Neural crest cell (in vitro differentiated cells): Measurements from ENCODE around the gene PCNX4. TPM values are rescaled to one million over a fixed set of nuclear protein-coding genes. Genes with fewer than 3 reads are reported as not detected.
"Not testable (repeated sequence)": the region's sequence is repeated elsewhere in the genome, so short reads cannot be mapped to it uniquely, and the experiment has no call there.

Experiments
- DNase-seq: peaks from one replicate; pipeline ENCODE4 v3.0.0; 2021; ENCODE audit warnings: low read depth, mixed read lengths, low spot score
- H3K27ac Mint-ChIP-seq: one replicate; pipeline ENCODE4 v1.8.0; 2021; ENCODE audit warnings: mild to moderate bottlenecking, mixed read lengths; ENCODE audit not compliant: unreplicated experiment
- H3K27me3 Mint-ChIP-seq: 2 replicates; pipeline ENCODE4 v1.8.0; 2021; ENCODE audit warnings: low read depth, mild to moderate bottlenecking, mixed read lengths
- H3K36me3 Mint-ChIP-seq: 2 replicates; pipeline ENCODE4 v1.8.0; 2021; ENCODE audit warnings: low read depth, mild to moderate bottlenecking, mixed read lengths
- H3K4me1 Mint-ChIP-seq: 2 replicates; pipeline ENCODE4 v1.8.0; 2021; ENCODE audit warnings: mixed read lengths
- H3K4me3 Mint-ChIP-seq: one replicate; pipeline ENCODE4 v1.8.0; 2021; ENCODE audit warnings: mild to moderate bottlenecking, mixed read lengths
- H3K9me3 Mint-ChIP-seq: 2 replicates; pipeline ENCODE4 v1.8.0; 2021; ENCODE audit warnings: mixed read lengths
- CTCF ChIP-seq: fragments of 200-600 bp; sonication (generic); conservative IDR thresholded peaks from 2 replicates; pipeline ENCODE4 v1.5.0; 2021; ENCODE audit warnings: antibody characterized with exemption, mild to moderate bottlenecking
- total RNA-seq: library from RNA; stranded (reverse); gene quantifications from 2 replicates; pipeline ENCODE4 v1.2.1, GENCODE V29; 2021

PCNX4 gene
- total RNA-seq, 1 donor from 2014 or later: 84.6 TPM

- Mint-ChIP-seq H3K4me1 (peaks cover 51% of the 10 kb centered on the region), H3K27me3 (no peaks in the 10 kb centered on the region), H3K4me3 (peak overlapping the region; percentile 97), H3K27ac (no peak overlapping the region), H3K36me3 (peaks cover 10% of the 10 kb centered on the region), H3K9me3 (no peaks in the 10 kb centered on the region)
- no peak for TF ChIP-seq CTCF
- no peak for DNase-seq
Measured at GRCh38 chr14:60093606-60094005, 1.9 kb downstream of the PCNX4 start.

- Mint-ChIP-seq H3K27me3 (no peaks in the 10 kb centered on the region), H3K4me3 (peak overlapping the region; percentile 97), H3K9me3 (no peaks in the 10 kb centered on the region), H3K27ac (peak overlapping the region; percentile 24), H3K4me1 (peaks cover 51% of the 10 kb centered on the region), H3K36me3 (peaks cover 10% of the 10 kb centered on the region)
- no peak for TF ChIP-seq CTCF
- DNase-seq: no peak
Measured at GRCh38 chr14:60094306-60094897, 2.7 kb downstream of the PCNX4 start.

- Mint-ChIP-seq H3K36me3 (peaks cover 10% of the 10 kb centered on the region), H3K4me3 (peak overlapping the region; percentile 66), H3K27me3 (no peaks in the 10 kb centered on the region), H3K27ac (no peak overlapping the region), H3K9me3 (no peaks in the 10 kb centered on the region), H3K4me1 (peaks cover 51% of the 10 kb centered on the region)
- no peak for DNase-seq
- TF ChIP-seq CTCF: no peak
Measured at GRCh38 chr14:60095231-60095630, 3.5 kb downstream of the PCNX4 start.

GRCh38 chr14:60095781-60096450 is 4.2 kb downstream of the PCNX4 start:
- Mint-ChIP-seq H3K4me3 (peak overlapping the region; percentile 66), H3K4me1 (peaks cover 46% of the 10 kb centered on the region), H3K9me3 (no peaks in the 10 kb centered on the region), H3K27me3 (no peaks in the 10 kb centered on the region), H3K27ac (no peak overlapping the region), H3K36me3 (peaks cover 15% of the 10 kb centered on the region)
- no peak for TF ChIP-seq CTCF
- DNase-seq: no peak

GRCh38 chr14:60097974-60098373 is 6.3 kb downstream of the PCNX4 start:
- TF ChIP-seq CTCF: no peak
- DNase-seq: no peak
- Mint-ChIP-seq H3K27ac (no peak overlapping the region), H3K27me3 (no peaks in the 10 kb centered on the region), H3K4me1 (peaks cover 40% of the 10 kb centered on the region), H3K4me3 (peak overlapping the region; percentile 6), H3K36me3 (peaks cover 21% of the 10 kb centered on the region), H3K9me3 (no peaks in the 10 kb centered on the region)

GRCh38 chr14:60099855-60100254 is 8.1 kb downstream of the PCNX4 start:
- not testable (repeated sequence) for H3K27ac Mint-ChIP-seq, DNase-seq, H3K4me3 Mint-ChIP-seq, H3K9me3 Mint-ChIP-seq, H3K27me3 Mint-ChIP-seq
- Mint-ChIP-seq H3K4me1 (peaks cover 22% of the 10 kb centered on the region), H3K36me3 (peaks cover 28% of the 10 kb centered on the region)
